ENCODE measurements around the gene EFHC2.
"Not testable (repeated sequence)": the region's sequence is repeated elsewhere in the genome, so short reads cannot be mapped to it uniquely, and the experiment has no call there.

EFHC2 gene

GRCh38 chrX:44228621-44229020 lies 114.9 kb downstream of the EFHC2 start:
- no peak for DNase-seq

GRCh38 chrX:44227991-44228390 lies 115.5 kb downstream of the EFHC2 start:
- no peak for DNase-seq

- no peak for DNase-seq
These were observed 117.8 kb downstream of the EFHC2 start for GRCh38 chrX:44225667-44226066.

- DNase-seq = no peak
These were observed 118.7 kb downstream of the EFHC2 start for GRCh38 chrX:44224760-44225159.

- DNase-seq = no peak
These were observed 120.3 kb downstream of the EFHC2 start for GRCh38 chrX:44223150-44223549.

GRCh38 chrX:44218465-44218864 lies 125.0 kb downstream of the EFHC2 start:
- DNase-seq = no peak

- DNase-seq = no peak
These were observed 127.3 kb downstream of the EFHC2 start for GRCh38 chrX:44216171-44216570.

GRCh38 chrX:44203791-44204190 lies 139.7 kb downstream of the EFHC2 start:
- DNase-seq = no peak

GRCh38 chrX:44202596-44202995 lies 140.9 kb downstream of the EFHC2 start:
- DNase-seq = no peak

- DNase-seq = no peak
These were observed 154.4 kb downstream of the EFHC2 start for GRCh38 chrX:44189116-44189515.

- DNase-seq = not testable (repeated sequence)
These were observed 155.6 kb downstream of the EFHC2 start for GRCh38 chrX:44187915-44188314.

GRCh38 chrX:44183329-44183728 lies 160.1 kb downstream of the EFHC2 start:
- peak; percentile 65 for DNase-seq

- DNase-seq = peak; percentile 13
These were observed 165.0 kb downstream of the EFHC2 start for GRCh38 chrX:44178274-44179053.

GRCh38 chrX:44175455-44175854 lies 168.0 kb downstream of the EFHC2 start:
- no peak for DNase-seq

GRCh38 chrX:44174061-44174460 lies 169.4 kb downstream of the EFHC2 start:
- no peak for DNase-seq

GRCh38 chrX:44173219-44173618 lies 170.3 kb downstream of the EFHC2 start:
- DNase-seq = no peak

- no peak for DNase-seq
These were observed 176.4 kb downstream of the EFHC2 start for GRCh38 chrX:44167116-44167515.

GRCh38 chrX:44162964-44163475 lies 180.5 kb downstream of the EFHC2 start:
- DNase-seq = no peak

GRCh38 chrX:44157858-44158257 lies 185.6 kb downstream of the EFHC2 start:
- DNase-seq = no peak

- DNase-seq = no peak
These were observed 186.2 kb downstream of the EFHC2 start for GRCh38 chrX:44157283-44157682.

- DNase-seq = no peak
These were observed 186.7 kb downstream of the EFHC2 start for GRCh38 chrX:44156726-44157125.

GRCh38 chrX:44155126-44155525 lies 188.3 kb downstream of the EFHC2 start:
- no peak for DNase-seq

- no peak for DNase-seq
These were observed 190.6 kb downstream of the EFHC2 start for GRCh38 chrX:44152852-44153251.

GRCh38 chrX:44147130-44147529 lies 196.3 kb downstream of the EFHC2 start:
- no peak for DNase-seq
